ENCODE data around the gene CCDC121. TPM values are rescaled to one million over a fixed set of nuclear protein-coding genes. Genes with fewer than 3 reads are reported as not detected.

Gene CCDC121
- total RNA-seq, 4 donors from 2014 or later = 0.56 to 2.0 (median 1.3) TPM

- no peak overlapping the region for H3K27ac ChIP-seq
- TF ChIP-seq POLR2A (IDR thresholded peaks at IDR 0.05) (no peak), CTCF (IDR thresholded peaks at IDR 0.05 in 4 of 5, conservative IDR thresholded peaks at IDR 0.05 in 1 of 5) (no peak)
- H3K9me3 ChIP-seq = no peaks in the 10 kb centered on the region
- ATAC-seq (no peak), DNase-seq (no peak)
- H3K36me3 ChIP-seq = peaks cover under 1 to 93% of the 10 kb centered on the region in 2 donors
- no peaks in the 10 kb centered on the region for H3K4me1 ChIP-seq
- H3K4me3 ChIP-seq = no peak overlapping the region
- intact Hi-C loops (cut with DNase I; ENCODE audit: low total_unique reads) (no loop called here), in situ Hi-C loops (cut with MboI; ENCODE audit: low sequenced_read_pairs in 4 of 4) (loop anchor here in 1 of 4 donors (25.0 kb wide), 1 partner anchor 178 kb away; no protein-coding TSS in a partner anchor)
- no peaks in the 10 kb centered on the region for H3K27me3 ChIP-seq
Measured at GRCh38 chr2:27640722-27641245, 12.0 kb upstream of the CCDC121 start.

DNA sequence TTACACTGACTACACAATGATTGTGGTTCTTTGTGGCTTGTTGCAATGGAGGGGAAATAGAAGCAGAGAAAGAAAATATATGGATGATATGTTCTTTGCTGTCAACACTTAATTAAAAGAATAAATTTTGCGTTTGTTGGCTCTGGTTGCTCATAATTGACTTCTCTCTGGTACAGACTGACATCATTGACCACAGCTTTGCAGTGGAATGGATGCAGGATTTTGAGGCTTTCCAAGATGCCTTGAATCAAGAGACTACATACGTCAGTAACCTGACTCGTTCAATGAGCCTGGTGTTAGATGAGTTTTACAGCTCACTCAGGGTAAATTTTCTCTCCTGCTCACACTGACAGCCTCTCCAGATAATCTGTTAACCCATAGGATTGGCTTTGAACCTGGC is 9.9 kb upstream of the CCDC121 start:
- in situ Hi-C loops (cut with MboI; ENCODE audit: low sequenced_read_pairs in 4 of 4) (loop anchor here in 1 of 4 donors (25.0 kb wide), 1 partner anchor 176 kb away; no protein-coding TSS in a partner anchor), intact Hi-C loops (cut with DNase I; ENCODE audit: low total_unique reads) (no loop called here)
- no peaks in the 10 kb centered on the region for H3K4me1 ChIP-seq
- DNase-seq (no peak), ATAC-seq (no peak)
- H3K36me3 ChIP-seq = peaks cover 2 to 95% of the 10 kb centered on the region in 2 donors
- no peak overlapping the region for H3K27ac ChIP-seq
- no peaks in the 10 kb centered on the region for H3K9me3 ChIP-seq
- no peaks in the 10 kb centered on the region for H3K27me3 ChIP-seq
- no peak overlapping the region for H3K4me3 ChIP-seq
- no peak for TF ChIP-seq POLR2A (IDR thresholded peaks at IDR 0.05)
- TF ChIP-seq CTCF (IDR thresholded peaks at IDR 0.05 in 4 of 5, conservative IDR thresholded peaks at IDR 0.05 in 1 of 5) = no peak

- no peak for DNase-seq
- intact Hi-C loops (cut with DNase I; ENCODE audit: low total_unique reads) = no loop called here
- Histone ChIP-seq H3K27me3 (no peaks in the 10 kb centered on the region), H3K9me3 (no peaks in the 10 kb centered on the region), H3K4me1 (no peaks in the 10 kb centered on the region), H3K27ac (no peak overlapping the region), H3K36me3 (peaks cover 2 to 96% of the 10 kb centered on the region in 2 donors), H3K4me3 (no peak overlapping the region)
- no peak for ATAC-seq
- in situ Hi-C loops (cut with MboI; ENCODE audit: low sequenced_read_pairs in 4 of 4) = loop anchor here in 1 of 4 donors (25.0 kb wide), 1 partner anchor 176 kb away; no protein-coding TSS in a partner anchor
- TF ChIP-seq CTCF (IDR thresholded peaks at IDR 0.05 in 4 of 5, conservative IDR thresholded peaks at IDR 0.05 in 1 of 5) = no peak
- TF ChIP-seq POLR2A (IDR thresholded peaks at IDR 0.05) = no peak
Measured at GRCh38 chr2:27638037-27638637, 9.3 kb upstream of the CCDC121 start.

DNA sequence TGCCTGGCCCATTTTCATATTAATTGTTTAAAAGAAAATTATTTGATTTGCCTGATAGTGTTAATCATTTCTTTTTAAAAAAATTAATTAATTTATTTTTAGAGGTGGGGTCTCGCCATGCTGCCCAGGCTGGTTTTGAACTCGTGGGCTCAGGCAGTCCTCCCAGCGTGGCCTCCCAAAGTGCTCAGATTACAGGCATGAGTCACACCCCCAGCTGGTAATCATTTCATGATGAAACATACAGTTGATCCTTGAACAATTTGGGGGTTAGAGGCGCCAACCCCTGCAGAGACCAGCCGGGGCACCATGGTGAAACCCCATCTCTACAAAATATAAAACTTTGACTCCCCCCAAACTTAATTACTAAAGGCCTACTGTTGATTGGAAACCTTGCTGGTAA is 8.0 kb upstream of the CCDC121 start:
- H3K9me3 ChIP-seq = no peaks in the 10 kb centered on the region
- peaks cover 2 to 98% of the 10 kb centered on the region in 2 donors for H3K36me3 ChIP-seq
- no peak for ATAC-seq
- no peak overlapping the region for H3K4me3 ChIP-seq
- H3K27ac ChIP-seq = no peak overlapping the region
- H3K4me1 ChIP-seq = no peaks in the 10 kb centered on the region
- intact Hi-C loops (cut with DNase I; ENCODE audit: low total_unique reads) (no loop called here), in situ Hi-C loops (cut with MboI; ENCODE audit: low sequenced_read_pairs in 4 of 4) (loop anchor here in 1 of 4 donors (25.0 kb wide), 1 partner anchor 174 kb away; no protein-coding TSS in a partner anchor)
- TF ChIP-seq POLR2A (IDR thresholded peaks at IDR 0.05) (no peak), CTCF (IDR thresholded peaks at IDR 0.05 in 4 of 5, conservative IDR thresholded peaks at IDR 0.05 in 1 of 5) (no peak)
- H3K27me3 ChIP-seq = no peaks in the 10 kb centered on the region
- DNase-seq = no peak
